ENCODE results near the gene DIPK1A.
"Not testable (repeated sequence)": the region's sequence is repeated elsewhere in the genome, so short reads cannot be mapped to it uniquely, and the experiment has no call there.

Gene DIPK1A

DNA sequence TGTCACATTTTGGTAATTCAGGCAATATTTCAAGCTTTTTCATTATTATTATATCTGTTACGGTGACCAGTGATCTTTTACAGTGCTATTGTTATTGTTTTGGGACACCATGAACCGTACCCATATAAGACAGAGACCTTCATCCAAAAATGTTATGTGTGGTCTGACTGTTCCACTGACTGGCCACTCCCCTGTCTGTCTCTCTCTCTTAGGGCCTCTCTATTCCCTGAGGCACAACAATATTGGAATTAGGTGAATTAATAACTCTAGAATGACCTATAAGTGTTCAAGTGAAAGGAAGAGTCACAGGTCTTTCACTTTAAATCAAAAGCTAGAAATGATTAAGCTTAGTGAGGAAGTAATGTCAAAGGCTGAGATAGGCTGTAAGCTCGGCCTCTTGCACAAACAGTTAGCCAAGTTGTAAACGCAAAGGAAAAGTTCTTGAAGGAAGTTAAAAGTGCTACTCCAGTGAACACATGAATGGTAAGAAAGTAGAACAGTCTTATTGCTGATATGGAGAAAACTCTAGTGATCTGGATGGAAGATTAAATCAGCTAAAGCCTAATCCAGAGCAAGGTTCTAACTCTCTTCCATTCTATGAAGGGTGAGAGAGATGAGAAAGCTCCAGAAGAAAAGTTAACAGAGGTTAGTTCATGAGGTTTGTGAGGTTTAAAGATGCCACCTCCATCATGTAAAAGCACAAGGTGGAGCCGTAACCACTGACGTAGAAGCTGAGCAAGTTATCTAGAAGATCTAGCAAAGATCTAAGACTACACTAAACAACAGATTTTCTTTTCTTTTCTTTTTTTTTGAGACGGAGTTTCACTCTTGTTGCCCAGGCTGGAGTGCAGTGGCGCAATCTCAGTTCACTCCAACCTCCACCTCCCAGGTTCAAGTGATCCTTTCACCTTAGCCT is 19.7 kb upstream of the DIPK1A start:
- no peak overlapping the region for H3K9ac ChIP-seq (ENCODE audit: low read depth, low read length)
- no peaks in the 10 kb centered on the region for H3K9me3 ChIP-seq (ENCODE audit: control insufficient read depth, insufficient read depth, low read length)
- H3K27me3 ChIP-seq (ENCODE audit: control insufficient read depth, insufficient read depth, low read length): no peaks in the 10 kb centered on the region
- no peaks in the 10 kb centered on the region for H3K4me1 ChIP-seq (ENCODE audit: control insufficient read depth, insufficient read depth, low read length)
- H3K36me3 ChIP-seq (ENCODE audit: control insufficient read depth, insufficient read depth, low read length): no peaks in the 10 kb centered on the region
- H3K4me3 ChIP-seq (ENCODE audit: low read depth, low read length): no peak overlapping the region
- H3K27ac ChIP-seq (ENCODE audit: low read depth, low read length): no peak overlapping the region

DNA sequence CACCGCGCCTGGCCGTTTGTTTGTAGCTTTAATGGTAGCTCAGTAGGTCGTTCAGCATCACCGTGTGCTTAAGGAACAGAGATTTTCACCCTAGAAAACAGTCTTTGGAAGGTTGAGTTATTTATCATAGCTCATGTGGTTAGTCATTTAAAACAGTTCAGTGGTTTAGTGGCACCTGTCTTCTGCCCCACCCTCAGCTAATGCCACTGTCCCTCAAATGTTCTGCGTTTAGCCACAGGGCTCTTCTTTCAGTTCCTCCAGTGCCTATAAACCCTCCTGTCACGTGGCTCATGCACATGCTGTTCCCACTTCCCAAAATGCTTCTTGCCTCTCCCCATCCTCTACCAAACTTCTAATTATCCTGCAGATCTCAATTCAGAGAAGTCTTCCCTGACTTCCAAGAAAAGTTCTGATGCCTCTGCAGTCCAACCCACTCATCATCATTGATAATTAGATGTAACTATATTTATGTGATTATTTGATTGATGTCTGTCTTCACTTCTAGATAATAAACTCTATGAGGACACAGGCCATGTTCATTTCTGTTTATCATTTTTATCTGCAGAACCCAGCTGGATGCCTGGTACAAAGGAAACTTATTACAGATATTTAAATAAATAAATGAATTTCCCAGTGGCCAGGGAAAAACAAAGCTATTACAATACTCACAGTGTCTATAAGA is 14.4 kb upstream of the DIPK1A start:
- Histone ChIP-seq H3K27me3 (ENCODE audit: control insufficient read depth, insufficient read depth, low read length) (peaks cover 18% of the 10 kb centered on the region), H3K27ac (ENCODE audit: low read depth, low read length) (no peak overlapping the region), H3K4me3 (ENCODE audit: low read depth, low read length) (no peak overlapping the region), H3K9ac (ENCODE audit: low read depth, low read length) (no peak overlapping the region), H3K4me1 (ENCODE audit: control insufficient read depth, insufficient read depth, low read length) (peaks cover 10% of the 10 kb centered on the region), H3K36me3 (ENCODE audit: control insufficient read depth, insufficient read depth, low read length) (no peaks in the 10 kb centered on the region), H3K9me3 (ENCODE audit: control insufficient read depth, insufficient read depth, low read length) (no peaks in the 10 kb centered on the region)

DNA sequence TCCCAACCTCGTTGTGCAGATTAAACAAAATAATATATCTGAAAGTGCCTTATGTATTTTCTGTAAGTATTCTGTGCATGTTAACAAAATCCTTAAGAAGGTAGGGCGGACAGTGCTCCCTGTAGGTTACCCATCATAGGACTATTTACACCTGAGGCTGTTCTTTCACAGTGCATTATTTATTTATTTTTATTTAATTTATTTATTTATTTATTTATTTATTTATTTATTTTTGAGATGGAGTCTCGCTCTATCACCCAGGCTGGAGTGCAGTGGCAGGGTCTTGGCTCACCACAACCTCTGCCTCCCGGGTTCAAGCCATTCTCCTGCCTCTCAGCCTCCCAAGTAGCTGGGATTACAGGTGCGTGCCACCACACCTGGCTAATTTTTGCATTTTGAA is 12.8 kb upstream of the DIPK1A start:
- peaks cover 10% of the 10 kb centered on the region for H3K4me1 ChIP-seq (ENCODE audit: control insufficient read depth, insufficient read depth, low read length)
- not testable (repeated sequence) for H3K36me3 ChIP-seq (ENCODE audit: control insufficient read depth, insufficient read depth, low read length); H3K4me3 ChIP-seq (ENCODE audit: low read depth, low read length); H3K27ac ChIP-seq (ENCODE audit: low read depth, low read length); H3K9me3 ChIP-seq (ENCODE audit: control insufficient read depth, insufficient read depth, low read length); H3K9ac ChIP-seq (ENCODE audit: low read depth, low read length)
- H3K27me3 ChIP-seq (ENCODE audit: control insufficient read depth, insufficient read depth, low read length): peaks cover 18% of the 10 kb centered on the region

DNA sequence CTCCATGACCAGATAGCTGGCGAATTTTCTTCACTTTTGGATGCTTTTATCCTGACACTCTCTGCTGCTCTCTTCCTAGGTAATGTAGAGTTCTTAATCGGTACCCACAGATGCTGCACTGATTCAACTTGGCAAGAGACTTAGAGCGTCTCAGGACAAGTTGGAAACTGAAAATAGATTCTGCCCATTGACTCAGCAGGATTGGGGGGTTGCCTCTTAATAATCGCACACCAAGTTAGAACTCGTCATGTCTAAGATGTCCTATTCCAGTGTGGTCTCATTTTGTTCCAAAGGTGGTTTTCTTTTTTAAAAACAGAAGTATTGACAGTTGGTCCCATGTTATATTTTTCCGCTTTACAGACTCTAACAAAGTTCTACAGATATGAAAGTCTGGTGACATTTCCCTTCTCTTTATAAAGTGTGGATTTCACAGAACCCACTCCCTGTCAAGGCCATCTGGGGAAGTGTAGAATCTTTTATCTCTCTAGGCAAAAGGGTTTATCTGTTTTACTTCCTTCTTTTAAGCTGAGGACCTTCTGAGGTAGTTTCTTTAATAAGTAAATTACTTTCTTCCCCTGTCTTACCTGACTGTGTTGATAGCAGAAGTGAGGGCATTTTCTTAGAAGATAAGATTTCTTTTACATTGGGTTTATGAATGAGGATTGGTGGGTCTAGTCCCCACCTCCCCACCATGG is 12.1 kb upstream of the DIPK1A start:
- Histone ChIP-seq H3K36me3 (ENCODE audit: control insufficient read depth, insufficient read depth, low read length) (no peaks in the 10 kb centered on the region), H3K27me3 (ENCODE audit: control insufficient read depth, insufficient read depth, low read length) (peaks cover 18% of the 10 kb centered on the region), H3K4me1 (ENCODE audit: control insufficient read depth, insufficient read depth, low read length) (peaks cover 10% of the 10 kb centered on the region), H3K27ac (ENCODE audit: low read depth, low read length) (no peak overlapping the region), H3K9me3 (ENCODE audit: control insufficient read depth, insufficient read depth, low read length) (no peaks in the 10 kb centered on the region), H3K9ac (ENCODE audit: low read depth, low read length) (no peak overlapping the region), H3K4me3 (ENCODE audit: low read depth, low read length) (no peak overlapping the region)

DNA sequence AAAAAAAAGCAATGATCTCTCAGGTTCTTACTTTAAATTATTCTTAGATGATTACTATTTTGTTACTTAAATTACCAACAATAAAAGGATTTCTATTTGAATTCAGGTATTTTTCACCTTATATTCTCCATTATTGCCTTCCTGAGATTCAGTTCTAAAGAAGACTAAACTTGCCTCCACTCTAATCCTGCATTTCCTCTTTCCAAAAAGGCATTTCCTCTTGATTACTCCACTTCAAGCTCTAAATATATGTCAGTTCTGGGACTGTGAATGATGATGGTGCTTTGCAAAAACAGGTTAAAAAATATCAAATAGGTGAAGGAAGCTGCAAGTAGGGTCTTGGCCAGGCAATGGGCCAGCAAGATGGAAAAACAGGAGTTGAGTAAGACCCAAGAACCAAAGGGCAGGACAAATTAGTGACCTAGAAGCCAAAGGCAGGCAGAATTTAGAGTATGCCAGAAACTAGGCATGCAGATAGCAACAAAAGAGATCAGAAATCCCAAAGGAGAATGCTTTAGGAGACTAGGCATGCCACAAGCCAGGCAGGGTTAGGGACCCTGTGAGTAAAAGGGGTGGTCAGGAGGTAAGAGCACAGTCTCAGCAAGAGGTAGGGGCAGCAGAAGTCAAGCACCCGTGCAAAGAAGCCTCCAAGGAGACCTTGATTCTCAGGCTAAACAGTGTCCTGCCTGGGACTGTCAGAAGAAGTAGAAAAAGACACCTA is 11.3 kb upstream of the DIPK1A start:
- Histone ChIP-seq H3K4me1 (ENCODE audit: control insufficient read depth, insufficient read depth, low read length) (peaks cover 10% of the 10 kb centered on the region), H3K9ac (ENCODE audit: low read depth, low read length) (no peak overlapping the region), H3K36me3 (ENCODE audit: control insufficient read depth, insufficient read depth, low read length) (no peaks in the 10 kb centered on the region), H3K4me3 (ENCODE audit: low read depth, low read length) (no peak overlapping the region), H3K27ac (ENCODE audit: low read depth, low read length) (no peak overlapping the region), H3K9me3 (ENCODE audit: control insufficient read depth, insufficient read depth, low read length) (no peaks in the 10 kb centered on the region), H3K27me3 (ENCODE audit: control insufficient read depth, insufficient read depth, low read length) (peaks cover 18% of the 10 kb centered on the region)

DNA sequence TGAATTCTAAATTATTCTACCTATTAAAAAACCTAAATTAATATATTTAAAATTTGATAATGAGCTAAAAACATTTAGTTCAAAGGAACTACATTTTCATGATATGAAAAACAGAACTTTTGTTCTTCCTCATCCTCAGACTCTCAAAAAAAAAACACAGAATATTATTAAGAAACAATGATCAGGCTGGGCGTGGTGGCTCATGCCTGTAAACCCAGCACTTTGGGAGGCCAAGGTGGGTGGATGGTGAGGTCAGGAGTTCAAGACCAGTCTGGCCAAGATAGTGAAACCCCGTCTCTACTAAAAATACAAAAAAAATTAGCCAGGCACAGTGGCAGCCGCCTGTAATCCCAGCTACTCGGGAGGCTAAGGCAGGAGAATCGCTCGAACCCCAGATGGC is 10.7 kb upstream of the DIPK1A start:
- not testable (repeated sequence) for H3K9ac ChIP-seq (ENCODE audit: low read depth, low read length); H3K4me3 ChIP-seq (ENCODE audit: low read depth, low read length); H3K27ac ChIP-seq (ENCODE audit: low read depth, low read length); H3K36me3 ChIP-seq (ENCODE audit: control insufficient read depth, insufficient read depth, low read length); H3K9me3 ChIP-seq (ENCODE audit: control insufficient read depth, insufficient read depth, low read length)
- Histone ChIP-seq H3K27me3 (ENCODE audit: control insufficient read depth, insufficient read depth, low read length) (peaks cover 18% of the 10 kb centered on the region), H3K4me1 (ENCODE audit: control insufficient read depth, insufficient read depth, low read length) (peaks cover 10% of the 10 kb centered on the region)

DNA sequence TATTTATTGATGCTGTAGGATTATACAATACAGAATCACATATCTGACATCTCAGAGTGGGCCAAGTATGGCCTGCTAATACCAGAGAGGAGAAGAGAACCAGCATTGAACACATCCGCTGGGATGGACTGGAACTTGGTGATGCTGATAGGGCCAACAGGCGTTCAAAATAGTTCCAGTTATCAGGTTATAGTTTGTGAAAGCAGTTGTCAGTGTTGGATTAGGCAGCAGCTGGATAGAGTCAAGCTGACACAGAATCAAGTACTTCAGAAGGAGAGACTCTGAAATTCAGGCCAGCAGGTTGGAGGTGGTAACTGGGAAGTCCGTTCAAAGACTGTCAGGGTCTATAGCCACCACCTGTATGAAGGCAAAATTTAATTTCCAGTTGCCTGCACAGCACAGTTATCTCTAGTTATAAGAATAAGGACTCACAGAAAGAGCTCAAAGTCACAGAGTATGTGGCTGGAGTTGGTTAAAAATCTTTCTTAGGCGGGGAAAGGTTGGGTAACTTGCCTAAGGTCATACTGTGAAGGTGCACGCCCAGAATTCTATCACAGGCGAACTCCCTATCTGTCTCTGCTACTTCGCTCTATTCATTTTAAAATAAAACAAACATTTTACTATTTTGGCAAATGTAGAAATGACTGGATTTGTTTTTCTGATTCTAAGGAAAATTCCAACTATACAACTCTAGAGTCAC is 9.9 kb upstream of the DIPK1A start:
- H3K4me1 ChIP-seq (ENCODE audit: control insufficient read depth, insufficient read depth, low read length): peaks cover 10% of the 10 kb centered on the region
- H3K27me3 ChIP-seq (ENCODE audit: control insufficient read depth, insufficient read depth, low read length): peaks cover 18% of the 10 kb centered on the region
- H3K9me3 ChIP-seq (ENCODE audit: control insufficient read depth, insufficient read depth, low read length): no peaks in the 10 kb centered on the region
- no peak overlapping the region for H3K4me3 ChIP-seq (ENCODE audit: low read depth, low read length)
- no peak overlapping the region for H3K9ac ChIP-seq (ENCODE audit: low read depth, low read length)
- H3K36me3 ChIP-seq (ENCODE audit: control insufficient read depth, insufficient read depth, low read length): no peaks in the 10 kb centered on the region
- H3K27ac ChIP-seq (ENCODE audit: low read depth, low read length): no peak overlapping the region

DNA sequence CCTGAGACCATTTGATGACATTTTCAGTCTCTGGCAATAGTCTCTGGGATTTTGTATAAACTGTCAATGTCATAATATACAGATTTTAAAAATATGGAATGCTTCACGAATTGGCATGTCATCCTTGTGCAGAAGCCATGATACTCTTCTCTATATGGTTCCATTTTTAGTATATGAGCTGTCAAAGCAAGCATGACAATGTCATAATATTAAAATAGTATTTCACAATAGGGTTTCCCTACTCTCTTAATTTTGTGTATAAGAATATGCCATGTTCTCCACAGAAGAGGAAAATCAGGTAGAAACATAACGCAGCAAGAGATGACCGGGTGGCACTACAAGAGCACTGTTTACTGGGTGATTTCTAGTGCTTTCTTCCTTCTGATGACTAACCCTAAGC is 8.3 kb upstream of the DIPK1A start:
- H3K4me1 ChIP-seq (ENCODE audit: control insufficient read depth, insufficient read depth, low read length): peaks cover 10% of the 10 kb centered on the region
- no peaks in the 10 kb centered on the region for H3K36me3 ChIP-seq (ENCODE audit: control insufficient read depth, insufficient read depth, low read length)
- no peak overlapping the region for H3K9ac ChIP-seq (ENCODE audit: low read depth, low read length)
- no peak overlapping the region for H3K4me3 ChIP-seq (ENCODE audit: low read depth, low read length)
- H3K27me3 ChIP-seq (ENCODE audit: control insufficient read depth, insufficient read depth, low read length): peaks cover 18% of the 10 kb centered on the region
- no peak overlapping the region for H3K27ac ChIP-seq (ENCODE audit: low read depth, low read length)
- no peaks in the 10 kb centered on the region for H3K9me3 ChIP-seq (ENCODE audit: control insufficient read depth, insufficient read depth, low read length)

DNA sequence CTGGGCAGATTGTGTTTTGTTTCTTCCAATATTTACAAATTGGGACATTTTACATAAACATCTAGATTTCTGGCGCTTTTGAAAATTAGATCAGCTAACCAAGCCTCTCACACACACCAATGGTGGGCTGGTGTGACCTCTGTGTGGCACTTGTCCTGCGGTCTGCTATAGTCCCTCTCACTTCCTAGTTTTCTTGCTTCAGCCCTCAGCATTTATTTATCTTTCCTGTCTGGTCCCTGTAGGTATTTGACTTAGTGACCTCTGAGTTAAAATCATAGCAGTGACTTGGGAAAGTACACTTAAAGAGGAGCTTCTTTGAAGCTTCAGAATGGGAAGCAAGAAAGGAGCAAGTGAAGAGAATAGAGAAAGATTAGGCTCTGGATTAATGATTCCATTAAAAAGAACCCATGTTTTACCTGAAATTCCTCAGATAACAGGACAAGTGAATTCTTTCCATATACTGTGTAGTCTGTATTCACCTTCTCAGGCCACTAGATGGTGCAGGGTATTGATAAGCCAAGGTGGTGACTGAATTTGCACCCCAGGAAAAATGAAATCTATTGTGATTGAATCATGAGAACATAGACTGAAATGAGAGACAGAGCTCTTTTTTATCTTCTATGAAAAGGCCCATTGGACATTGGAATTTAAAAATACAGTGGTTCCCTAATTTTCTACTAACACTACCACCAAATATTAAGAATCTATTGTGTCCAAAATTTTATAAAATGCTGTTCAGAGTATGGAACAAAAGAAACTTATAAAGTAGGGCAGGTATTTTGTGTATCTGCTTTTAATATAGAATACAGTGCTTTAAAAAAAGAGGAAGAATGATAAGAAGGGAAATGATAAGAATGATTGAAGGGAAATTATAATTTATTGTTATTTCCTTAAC is 7.1 kb upstream of the DIPK1A start:
- no peak overlapping the region for H3K4me3 ChIP-seq (ENCODE audit: low read depth, low read length)
- H3K9ac ChIP-seq (ENCODE audit: low read depth, low read length): no peak overlapping the region
- no peaks in the 10 kb centered on the region for H3K36me3 ChIP-seq (ENCODE audit: control insufficient read depth, insufficient read depth, low read length)
- H3K27me3 ChIP-seq (ENCODE audit: control insufficient read depth, insufficient read depth, low read length): peaks cover 15% of the 10 kb centered on the region
- H3K9me3 ChIP-seq (ENCODE audit: control insufficient read depth, insufficient read depth, low read length): no peaks in the 10 kb centered on the region
- H3K27ac ChIP-seq (ENCODE audit: low read depth, low read length): peak overlapping the region; percentile 8
- H3K4me1 ChIP-seq (ENCODE audit: control insufficient read depth, insufficient read depth, low read length): peaks cover 11% of the 10 kb centered on the region

Data from HUES48 (cell line).